Fibroblast of lung (primary cell): ENCODE data around the gene MAP2K6.

ENCODE experiments used
- CTCF ChIP-seq, 2 donors: IDR thresholded peaks in 1 of 2; conservative IDR thresholded peaks in 1 of 2; 1 replicate in 1 of 2; 2 replicates in 1 of 2; pipeline ENCODE4 v1.5.1; 2011 to 2012; ENCODE audit warnings: low read length in 2 of 2, control low read depth in 1 of 2, inconsistent platforms in 1 of 2, low read depth in 1 of 2, mild to moderate bottlenecking in 1 of 2
- EZH2 ChIP-seq: IDR thresholded peaks from 2 replicates; pipeline ENCODE4 v1.5.1; 2012; ENCODE audit warnings: low read length, control low read depth, mild to moderate bottlenecking; ENCODE audit errors: missing control alignments

DNA sequence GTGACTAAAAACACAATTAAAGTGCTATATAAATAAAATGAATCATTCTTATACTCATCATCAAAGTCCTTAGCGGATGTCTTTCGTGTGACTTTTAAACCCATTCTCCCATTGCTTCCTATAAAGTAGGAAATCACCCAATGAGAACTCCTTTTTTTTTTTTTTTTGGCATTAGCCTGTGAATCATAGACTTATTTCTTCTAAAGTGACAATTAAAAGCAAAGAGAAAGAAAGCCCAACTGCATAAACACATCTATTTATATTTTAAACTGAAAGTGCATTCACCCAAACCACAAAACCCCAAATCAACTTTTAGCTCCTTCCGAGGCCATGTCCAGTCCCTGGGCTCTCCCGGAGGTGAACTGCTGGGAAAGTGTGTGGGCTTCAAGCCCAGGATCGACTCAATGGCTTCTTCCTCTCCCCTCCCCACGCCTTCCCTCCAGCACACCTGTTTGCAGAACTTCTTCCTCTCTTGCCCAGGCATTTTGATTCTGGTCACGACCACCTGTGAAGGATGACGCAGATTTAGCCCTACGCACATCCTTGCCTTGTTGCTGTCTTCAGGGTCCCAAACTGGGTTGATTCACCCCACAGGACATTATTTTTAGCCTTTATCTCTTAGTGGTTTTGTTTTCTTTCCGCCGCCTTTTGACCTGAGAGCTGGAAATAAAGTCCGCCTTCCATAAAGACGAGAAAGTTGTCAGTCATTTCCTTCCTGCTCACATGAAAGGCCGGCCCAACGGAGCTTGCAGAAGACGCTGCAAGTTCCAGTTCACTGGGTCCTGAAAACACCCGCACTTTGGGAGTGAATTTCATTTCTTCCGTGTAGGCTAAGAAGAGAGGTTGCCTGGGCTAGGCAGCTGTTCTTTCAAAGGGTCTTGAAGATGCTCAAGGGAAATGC lies 166.8 kb downstream of the MAP2K6 start:
- TF ChIP-seq CTCF (conservative IDR thresholded peaks at IDR 0.05 in 1 of 2, IDR thresholded peaks at IDR 0.05 in 1 of 2; ENCODE audit: low read depth in 1 of 2, low read length in 2 of 2) (no peak), EZH2 (no peak)
